CD8-positive, alpha-beta memory T cell (primary cell): ENCODE measurements around the gene SERPINA6. TPM values are rescaled to one million over a fixed set of nuclear protein-coding genes. Genes with fewer than 3 reads are reported as not detected.

Experiments used
- CTCF ChIA-PET: fragments of 350-600 bp; sonication (Branson Sonifier 250); formaldehyde crosslinking; loops from one replicate; lab custom pipeline; 2021; ENCODE audit warnings: antibody characterized with exemption; lab: Charles Lee
- POLR2A ChIA-PET: fragments of 350-600 bp; sonication (Branson Sonifier 250); formaldehyde crosslinking; loops from one replicate; lab custom pipeline; 2021; ENCODE audit warnings: antibody characterized with exemption; lab: Charles Lee
- DNase-seq, 5 donors: peaks; one replicate each; pipeline versions ENCODE4 v3.0.0 to v3.0.0-alpha.2; 2020 to 2022; ENCODE audit warnings: mixed read lengths in 1 of 5
- H3K27ac ChIP-seq: one replicate; pipeline ENCODE4 v1.7.0; 2013; ENCODE audit warnings: low read depth, mild to moderate bottlenecking, low read length, moderate library complexity
- H3K27me3 ChIP-seq: 2 replicates; pipeline ENCODE4 v1.7.0; 2013; ENCODE audit warnings: low read length, mild to moderate bottlenecking; ENCODE audit not compliant: insufficient read depth, poor library complexity, severe bottlenecking
- H3K36me3 ChIP-seq: 2 replicates; pipeline ENCODE4 v1.7.0; 2013; ENCODE audit warnings: mild to moderate bottlenecking, low read length, moderate library complexity; ENCODE audit not compliant: insufficient read depth
- H3K4me1 ChIP-seq: 2 replicates; pipeline ENCODE4 v1.7.0; 2013; ENCODE audit warnings: mild to moderate bottlenecking, low read length, moderate library complexity; ENCODE audit not compliant: insufficient read depth
- H3K4me3 ChIP-seq: 2 replicates; pipeline ENCODE4 v1.7.0; 2013; ENCODE audit warnings: mild to moderate bottlenecking, low read length
- H3K9me3 ChIP-seq: 2 replicates; pipeline ENCODE4 v1.7.0; 2013; ENCODE audit warnings: mild to moderate bottlenecking, low read length
- H3K27ac Mint-ChIP-seq, 8 donors: one replicate each; pipeline ENCODE4 v1.8.0; 2020 to 2021; ENCODE audit warnings: mixed read lengths in 8 of 8, mild to moderate bottlenecking in 6 of 8, inconsistent platforms in 3 of 8, moderate library complexity in 3 of 8
- H3K27me3 Mint-ChIP-seq, 2 donors: one replicate each; pipeline ENCODE4 v1.8.0; 2020 to 2021; ENCODE audit warnings: mixed read lengths in 2 of 2, mild to moderate bottlenecking in 1 of 2, moderate library complexity in 1 of 2
- H3K36me3 Mint-ChIP-seq, 3 donors: one replicate each; pipeline ENCODE4 v1.8.0; 2020 to 2021; ENCODE audit warnings: mixed read lengths in 3 of 3, inconsistent platforms in 1 of 3, mild to moderate bottlenecking in 1 of 3
- H3K4me1 Mint-ChIP-seq, 3 donors: one replicate each; pipeline ENCODE4 v1.8.0; 2020 to 2021; ENCODE audit warnings: mixed read lengths in 3 of 3, inconsistent platforms in 1 of 3, mild to moderate bottlenecking in 1 of 3
- H3K4me3 Mint-ChIP-seq, 7 donors: one replicate each; pipeline ENCODE4 v1.8.0; 2020 to 2021; ENCODE audit warnings: mixed read lengths in 7 of 7, mild to moderate bottlenecking in 6 of 7, moderate library complexity in 4 of 7, inconsistent platforms in 2 of 7
- H3K9me3 Mint-ChIP-seq, 5 donors: one replicate each; pipeline ENCODE4 v1.8.0; 2020 to 2022; ENCODE audit warnings: mixed read lengths in 5 of 5, mild to moderate bottlenecking in 3 of 5, moderate library complexity in 2 of 5, inconsistent platforms in 1 of 5
- polyA plus RNA-seq: library from polyadenylated mRNA; unstranded; fragments of 300-500 nt; fragmentation: Illumina TruSeq; gene quantifications from one replicate; pipeline ENCODE4 v1.2.3, GENCODE V29; 2021
- total RNA-seq, 2 experiments: library from RNA; stranded (reverse); gene quantifications; one replicate each; pipeline ENCODE4 v1.2.3, GENCODE V29; 2021

SERPINA6 gene
- total and polyA plus RNA-seq, 3 experiments from 2014 or later, result not detected

DNA sequence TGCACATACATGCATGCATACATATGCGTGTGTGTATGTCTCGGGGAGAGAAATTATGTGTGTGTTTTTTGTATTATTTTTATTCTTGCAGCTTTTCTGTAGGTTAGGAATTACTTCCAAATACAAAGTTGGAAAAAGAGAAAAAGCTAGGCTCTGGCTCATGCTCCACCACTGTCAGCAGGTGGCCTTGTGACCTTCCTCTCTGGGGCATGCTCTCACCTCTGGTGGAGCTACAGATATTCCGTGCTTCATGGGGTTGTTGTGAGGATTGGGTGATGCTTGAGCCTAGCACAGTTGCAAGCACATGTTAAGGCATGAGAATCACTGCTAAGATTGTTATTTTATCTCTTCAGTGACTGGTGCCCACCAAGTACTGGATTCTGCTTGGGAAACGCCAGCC lies 6.7 kb upstream of the SERPINA6 start:
- CTCF ChIA-PET, result no interaction called here
- POLR2A ChIA-PET, result no interaction called here

DNA sequence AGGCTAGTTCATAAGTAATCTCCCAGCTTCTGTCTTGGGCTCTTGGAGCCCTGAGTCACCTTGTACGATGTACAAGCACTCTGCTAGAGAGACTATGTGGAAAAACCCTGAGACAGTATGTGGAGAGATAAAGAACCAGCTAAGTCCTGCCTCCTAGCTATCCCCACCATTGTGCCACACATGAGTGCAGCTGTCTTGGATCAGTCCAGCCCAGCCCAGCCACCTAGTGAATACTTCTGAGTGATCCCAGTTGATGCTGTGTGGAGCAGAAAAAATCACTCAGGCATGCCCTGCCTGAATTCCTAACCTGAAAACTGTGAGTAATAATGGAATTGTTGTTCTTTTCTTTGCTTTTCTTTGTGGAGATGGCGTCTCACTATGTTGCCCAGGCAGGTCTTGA lies 5.1 kb upstream of the SERPINA6 start:
- no peaks in the 10 kb centered on the region for H3K4me1 Mint-ChIP-seq

More for the DNA sequence above, 6.7 kb upstream of the SERPINA6 start:
- Histone ChIP-seq H3K4me3 (no peak overlapping the region), H3K27me3 (no peaks in the 10 kb centered on the region), H3K9me3 (no peaks in the 10 kb centered on the region), H3K27ac (no peak overlapping the region), H3K4me1 (no peaks in the 10 kb centered on the region), H3K36me3 (no peaks in the 10 kb centered on the region)
- Mint-ChIP-seq H3K27me3 (peaks cover 0 to 13% of the 10 kb centered on the region in 2 donors), H3K36me3 (no peaks in the 10 kb centered on the region), H3K27ac (no peak overlapping the region), H3K4me3 (no peak overlapping the region), H3K9me3 (no peaks in the 10 kb centered on the region), H3K4me1 (no peaks in the 10 kb centered on the region)
- DNase-seq, result no peak

DNA sequence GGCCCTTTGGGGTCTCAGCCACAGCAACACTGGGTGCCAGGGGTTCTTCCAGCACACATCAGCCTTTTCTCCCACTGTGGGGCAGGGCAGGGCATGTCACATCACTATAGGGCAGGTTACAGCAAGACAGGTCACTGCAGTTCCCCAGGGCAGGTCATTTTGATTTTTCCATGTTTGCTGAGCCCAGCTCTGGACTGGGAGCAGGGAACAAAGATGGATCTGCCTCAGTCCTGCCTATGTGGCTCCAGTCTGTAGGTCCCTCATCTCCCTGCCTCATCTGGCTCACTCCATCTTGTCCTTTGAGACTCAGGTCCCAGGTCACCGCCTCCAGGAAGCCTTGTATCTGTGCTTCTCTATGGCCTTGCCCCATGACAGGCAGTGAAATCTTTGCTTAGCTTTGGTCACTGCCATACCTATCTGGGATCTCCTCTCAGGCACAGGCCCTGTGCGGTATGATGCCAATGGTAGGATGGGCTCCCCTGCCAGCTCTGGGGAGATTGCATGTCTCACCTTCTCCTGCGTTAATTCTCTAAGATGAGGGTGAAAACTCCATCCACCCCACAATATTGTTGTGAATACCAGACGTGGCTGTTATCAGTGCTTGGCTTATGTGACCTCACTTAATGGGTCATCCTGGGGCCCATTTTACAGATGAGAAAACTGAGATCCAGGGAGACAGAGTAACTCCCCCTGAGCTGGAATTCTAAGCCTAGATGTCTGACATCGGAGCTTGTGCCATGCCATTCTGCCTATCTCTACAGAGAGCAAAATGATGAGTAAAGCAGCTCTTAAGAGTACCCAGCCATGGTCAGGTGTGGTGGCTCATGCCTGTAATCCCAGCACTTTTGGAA lies 1.5 kb downstream of the SERPINA6 start:
- Mint-ChIP-seq H3K4me3 (no peak overlapping the region), H3K27ac (no peak overlapping the region), H3K9me3 (peaks cover 0 to 6% (median 2%) of the 10 kb centered on the region in 5 donors), H3K36me3 (no peaks in the 10 kb centered on the region), H3K27me3 (peaks cover 3 to 4% of the 10 kb centered on the region in 2 donors), H3K4me1 (no peaks in the 10 kb centered on the region)
- no peaks in the 10 kb centered on the region for H3K9me3 ChIP-seq
- no peak for DNase-seq
- no peak overlapping the region for H3K27ac ChIP-seq
- no peak overlapping the region for H3K4me3 ChIP-seq
- CTCF ChIA-PET, result no interaction called here
- no peaks in the 10 kb centered on the region for H3K36me3 ChIP-seq
- H3K4me1 ChIP-seq, result no peaks in the 10 kb centered on the region
- POLR2A ChIA-PET, result no interaction called here
- no peaks in the 10 kb centered on the region for H3K27me3 ChIP-seq

More for the DNA sequence above, 5.1 kb upstream of the SERPINA6 start:
- H3K36me3 ChIP-seq, result no peaks in the 10 kb centered on the region
- Mint-ChIP-seq H3K27ac (no peak overlapping the region), H3K27me3 (peaks cover 0 to 4% of the 10 kb centered on the region in 2 donors), H3K36me3 (no peaks in the 10 kb centered on the region), H3K9me3 (no peaks in the 10 kb centered on the region), H3K4me3 (no peak overlapping the region)
- no peak overlapping the region for H3K27ac ChIP-seq
- H3K4me3 ChIP-seq, result no peak overlapping the region
- H3K9me3 ChIP-seq, result no peaks in the 10 kb centered on the region
- ChIA-PET CTCF (no interaction called here), POLR2A (no interaction called here)
- H3K27me3 ChIP-seq, result no peaks in the 10 kb centered on the region
- no peak for DNase-seq
- H3K4me1 ChIP-seq, result no peaks in the 10 kb centered on the region

DNA sequence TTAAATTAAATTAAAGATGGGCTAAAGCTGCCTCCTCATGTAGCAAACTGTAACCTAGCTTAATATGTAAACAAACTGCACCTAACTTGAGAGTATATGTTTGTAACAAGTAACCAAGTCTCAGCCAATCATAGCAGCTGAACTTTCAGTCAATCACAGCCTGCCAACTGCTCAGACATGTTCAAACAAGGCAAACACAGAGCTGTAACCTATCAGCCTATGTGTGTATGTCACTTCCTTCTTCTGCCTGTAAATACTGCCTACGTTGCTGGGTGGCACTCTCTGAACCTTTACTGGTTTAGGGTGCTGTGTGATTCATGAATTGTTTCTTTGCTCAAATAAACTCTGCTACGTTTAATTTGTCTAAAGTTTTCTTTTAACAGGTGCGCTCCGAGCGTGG lies 2.9 kb downstream of the SERPINA6 start:
- H3K27ac Mint-ChIP-seq, result no peak overlapping the region
- H3K4me3 Mint-ChIP-seq, result no peak overlapping the region
- CTCF ChIA-PET, result no interaction called here
- Histone ChIP-seq H3K4me3 (no peak overlapping the region), H3K36me3 (no peaks in the 10 kb centered on the region), H3K27me3 (no peaks in the 10 kb centered on the region), H3K9me3 (no peaks in the 10 kb centered on the region), H3K4me1 (no peaks in the 10 kb centered on the region), H3K27ac (no peak overlapping the region)
- H3K36me3 Mint-ChIP-seq, result no peaks in the 10 kb centered on the region
- POLR2A ChIA-PET, result no interaction called here
- H3K9me3 Mint-ChIP-seq, result peaks cover 0 to 15% (median 3%) of the 10 kb centered on the region in 5 donors
- no peak for DNase-seq
- no peaks in the 10 kb centered on the region for H3K4me1 Mint-ChIP-seq
- peaks cover 0 to 4% of the 10 kb centered on the region in 2 donors for H3K27me3 Mint-ChIP-seq

DNA sequence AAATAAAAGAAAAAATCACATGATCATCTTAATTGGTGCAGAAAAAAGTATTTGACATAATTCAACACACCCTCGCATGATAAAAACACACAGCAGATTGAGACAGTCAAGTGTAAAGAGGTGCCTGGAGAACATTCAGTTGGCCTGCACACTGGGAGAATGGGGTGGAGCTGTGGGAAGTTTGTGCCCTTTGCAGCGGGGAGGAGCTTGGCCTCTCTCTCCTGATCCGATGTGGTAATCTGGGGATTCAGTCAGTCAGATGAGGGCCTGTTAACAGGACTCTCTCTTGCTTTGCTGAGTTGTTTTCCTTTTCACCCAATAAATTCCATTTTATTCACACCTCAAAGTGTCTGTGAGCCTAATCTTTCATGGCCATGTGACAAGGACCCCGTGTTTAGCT lies 5.9 kb downstream of the SERPINA6 start:
- no peaks in the 10 kb centered on the region for H3K9me3 ChIP-seq
- Mint-ChIP-seq H3K9me3 (peaks cover 2 to 16% (median 4%) of the 10 kb centered on the region in 5 donors), H3K4me3 (no peak overlapping the region), H3K4me1 (no peaks in the 10 kb centered on the region), H3K36me3 (no peaks in the 10 kb centered on the region), H3K27me3 (peaks cover 4 to 9% of the 10 kb centered on the region in 2 donors), H3K27ac (no peak overlapping the region)
- no peaks in the 10 kb centered on the region for H3K4me1 ChIP-seq
- CTCF ChIA-PET, result no interaction called here
- no peaks in the 10 kb centered on the region for H3K27me3 ChIP-seq
- no peak for DNase-seq
- no peak overlapping the region for H3K27ac ChIP-seq
- no peaks in the 10 kb centered on the region for H3K36me3 ChIP-seq
- POLR2A ChIA-PET, result no interaction called here
- no peak overlapping the region for H3K4me3 ChIP-seq

DNA sequence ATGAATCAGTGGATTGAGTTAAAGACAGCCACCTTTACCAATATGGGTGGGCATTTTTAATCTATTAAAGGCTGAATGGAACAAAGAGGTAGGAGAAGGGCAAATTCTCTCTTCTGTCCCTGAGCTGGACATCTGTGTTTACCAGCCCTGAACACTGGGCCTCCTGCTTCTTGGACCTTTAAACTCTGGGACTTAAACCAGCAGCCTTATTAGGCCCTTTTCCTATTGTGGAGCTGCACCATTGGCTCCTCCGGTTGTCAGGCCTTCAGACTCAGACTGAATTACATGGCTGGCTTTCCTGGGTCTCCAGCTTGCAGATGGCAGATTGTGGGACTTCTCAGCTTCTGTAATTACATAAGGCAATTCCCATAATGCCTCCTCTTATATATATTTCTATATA lies 6.4 kb downstream of the SERPINA6 start:
- no peaks in the 10 kb centered on the region for H3K36me3 ChIP-seq
- H3K9me3 ChIP-seq, result no peaks in the 10 kb centered on the region
- Mint-ChIP-seq H3K9me3 (peaks cover 2 to 16% (median 4%) of the 10 kb centered on the region in 5 donors), H3K36me3 (no peaks in the 10 kb centered on the region), H3K4me3 (no peak overlapping the region), H3K27me3 (peaks cover 3 to 13% of the 10 kb centered on the region in 2 donors), H3K27ac (no peak overlapping the region), H3K4me1 (no peaks in the 10 kb centered on the region)
- ChIA-PET POLR2A (no interaction called here), CTCF (no interaction called here)
- no peak overlapping the region for H3K27ac ChIP-seq
- H3K4me1 ChIP-seq, result no peaks in the 10 kb centered on the region
- DNase-seq, result no peak
- no peaks in the 10 kb centered on the region for H3K27me3 ChIP-seq
- H3K4me3 ChIP-seq, result no peak overlapping the region

DNA sequence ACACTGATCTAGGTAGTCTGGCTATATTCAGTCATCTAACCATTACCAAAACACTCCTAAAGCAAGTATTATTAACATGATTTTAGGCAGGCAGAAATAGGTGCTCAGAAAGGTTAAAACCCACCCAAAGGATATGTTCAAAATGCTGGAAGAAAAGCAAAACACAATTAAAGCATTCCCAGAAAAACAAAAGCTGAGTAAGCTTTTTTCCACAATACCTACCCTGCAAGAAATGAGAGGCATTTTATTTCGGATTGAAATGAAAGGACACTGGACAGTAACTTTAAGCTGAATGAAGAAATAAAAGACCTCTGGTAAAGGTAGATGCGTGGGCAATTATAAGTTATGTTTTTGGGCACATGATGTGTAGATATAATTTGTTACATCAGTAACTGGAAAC lies 8.2 kb downstream of the SERPINA6 start:
- peaks cover 2 to 13% of the 10 kb centered on the region in 2 donors for H3K27me3 Mint-ChIP-seq
- H3K4me3 Mint-ChIP-seq, result no peak overlapping the region
- H3K36me3 ChIP-seq, result no peaks in the 10 kb centered on the region
- H3K4me1 ChIP-seq, result no peaks in the 10 kb centered on the region
- H3K9me3 Mint-ChIP-seq, result peaks cover 2 to 16% (median 4%) of the 10 kb centered on the region in 5 donors
- no peaks in the 10 kb centered on the region for H3K4me1 Mint-ChIP-seq
- DNase-seq, result no peak
- no peak overlapping the region for H3K27ac ChIP-seq
- no peak overlapping the region for H3K4me3 ChIP-seq
- H3K9me3 ChIP-seq, result no peaks in the 10 kb centered on the region
- no peaks in the 10 kb centered on the region for H3K36me3 Mint-ChIP-seq
- H3K27ac Mint-ChIP-seq, result no peak overlapping the region
- ChIA-PET CTCF (no interaction called here), POLR2A (no interaction called here)
- no peaks in the 10 kb centered on the region for H3K27me3 ChIP-seq

DNA sequence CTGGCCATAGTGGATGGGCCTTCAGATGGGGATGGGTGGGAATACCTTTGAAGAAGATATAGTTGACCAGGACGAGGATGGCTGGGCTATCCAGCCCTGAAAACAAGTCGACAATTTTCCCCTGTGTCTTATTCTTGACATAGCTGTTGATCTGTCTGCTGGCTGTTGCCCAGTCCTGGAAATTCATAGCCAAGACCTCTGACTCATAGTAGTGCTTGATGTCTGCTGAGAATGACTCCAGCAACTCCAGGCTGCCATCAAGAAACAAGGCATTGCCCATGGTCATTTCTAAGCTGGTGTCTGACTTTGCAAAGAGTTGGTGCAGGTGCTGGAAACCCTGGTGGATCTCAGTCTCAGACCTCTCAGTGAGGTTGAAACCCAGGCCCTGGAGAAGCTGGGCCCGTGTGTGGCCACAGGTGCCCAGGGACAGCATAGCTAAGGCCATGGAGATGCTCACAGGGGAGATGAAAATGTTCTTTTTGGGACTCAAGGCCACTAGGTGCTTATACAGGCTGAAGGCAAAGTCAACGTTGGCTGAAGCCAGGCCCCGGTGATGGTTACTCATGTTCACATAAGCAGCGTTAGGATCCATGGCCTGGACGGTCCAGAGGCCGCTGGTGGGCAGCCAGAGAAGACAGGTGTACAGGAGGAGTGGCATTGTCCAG lies 9.0 kb downstream of the SERPINA6 start:
- no peak overlapping the region for H3K27ac Mint-ChIP-seq
- no peak overlapping the region for H3K27ac ChIP-seq
- H3K4me3 Mint-ChIP-seq, result no peak overlapping the region
- H3K9me3 Mint-ChIP-seq, result peaks cover 3 to 16% (median 4%) of the 10 kb centered on the region in 5 donors
- H3K4me1 ChIP-seq, result no peaks in the 10 kb centered on the region
- DNase-seq, result no peak
- H3K36me3 ChIP-seq, result no peaks in the 10 kb centered on the region
- peaks cover 2 to 15% of the 10 kb centered on the region in 2 donors for H3K27me3 Mint-ChIP-seq
- H3K36me3 Mint-ChIP-seq, result peaks cover 0 to 2% (median 0%) of the 10 kb centered on the region in 3 donors
- H3K9me3 ChIP-seq, result no peaks in the 10 kb centered on the region
- POLR2A ChIA-PET, result no interaction called here
- H3K4me3 ChIP-seq, result no peak overlapping the region
- no peaks in the 10 kb centered on the region for H3K27me3 ChIP-seq
- H3K4me1 Mint-ChIP-seq, result no peaks in the 10 kb centered on the region
- CTCF ChIA-PET, result no interaction called here
